GM18951 (cell line): ENCODE measurements around the gene POLD3.
"Not testable (repeated sequence)": the region's sequence is repeated elsewhere in the genome, so short reads cannot be mapped to it uniquely, and the experiment has no call there.

Experiments used
- POLR2A ChIP-seq: IDR thresholded peaks from 4 replicates; pipeline ENCODE4 v1.6.1; 2011; ENCODE audit warnings: mild to moderate bottlenecking; ENCODE audit not compliant: insufficient read length, insufficient read depth; ENCODE audit errors: extremely low read depth
- in situ Hi-C: fragments of 300-500 bp; cut with MboI; formaldehyde crosslinking; loops from one replicate; pipeline ENCODE4 v1.12.0; 2022; ENCODE audit warnings: low sequenced_read_pairs, mixed read lengths, inconsistent platforms; ENCODE audit not compliant: unreplicated experiment

The POLD3 gene

GRCh38 chr11:74636630-74637184 is 44.3 kb downstream of the POLD3 start:
- no peak for TF ChIP-seq POLR2A
- in situ Hi-C loops, result no loop called here

- in situ Hi-C loops, result no loop called here
- no peak for TF ChIP-seq POLR2A
These were observed 45.3 kb downstream of the POLD3 start for GRCh38 chr11:74637700-74638099.

DNA sequence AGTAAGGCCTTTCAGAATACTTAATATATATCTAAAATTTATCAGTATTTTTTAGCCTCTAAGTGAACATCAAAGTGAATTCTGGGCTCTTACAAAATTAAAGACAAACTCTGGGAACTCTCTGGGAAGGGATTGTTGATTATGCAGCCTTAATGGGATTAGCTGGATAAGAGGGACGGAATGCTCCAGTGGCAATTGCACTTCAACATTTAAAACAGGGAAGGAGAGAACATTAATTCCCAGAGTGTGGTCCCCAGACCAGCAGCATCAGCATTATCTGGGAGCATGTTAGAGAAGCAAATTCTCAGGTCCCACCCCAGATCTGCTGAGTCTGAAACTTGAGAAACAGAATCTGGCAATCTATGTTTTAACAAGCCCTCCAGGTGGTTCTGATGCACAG is 46.5 kb downstream of the POLD3 start:
- in situ Hi-C loops, result no loop called here
- TF ChIP-seq POLR2A, result no peak

GRCh38 chr11:74639533-74639932 is 47.2 kb downstream of the POLD3 start:
- TF ChIP-seq POLR2A, result no peak
- in situ Hi-C loops, result no loop called here

DNA sequence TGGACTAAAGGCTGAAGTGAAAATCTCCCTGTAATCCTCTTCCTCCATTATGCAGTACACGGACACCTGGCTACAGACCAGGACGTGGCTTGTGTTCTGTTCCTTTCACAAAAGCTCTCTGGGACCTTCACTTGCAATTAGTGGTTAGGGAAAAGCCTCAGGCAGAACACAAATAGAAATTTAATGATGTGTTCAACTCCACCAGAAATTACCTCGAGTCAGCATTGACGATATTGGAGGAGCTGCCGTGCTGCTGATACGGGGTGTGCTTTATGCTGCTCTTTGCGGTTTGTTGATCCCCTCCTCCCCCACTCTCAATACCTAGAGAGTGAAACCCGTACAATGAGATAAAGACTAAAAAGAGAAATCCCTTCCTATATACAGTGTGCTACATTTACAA is 48.9 kb downstream of the POLD3 start:
- in situ Hi-C loops, result no loop called here
- no peak for TF ChIP-seq POLR2A

DNA sequence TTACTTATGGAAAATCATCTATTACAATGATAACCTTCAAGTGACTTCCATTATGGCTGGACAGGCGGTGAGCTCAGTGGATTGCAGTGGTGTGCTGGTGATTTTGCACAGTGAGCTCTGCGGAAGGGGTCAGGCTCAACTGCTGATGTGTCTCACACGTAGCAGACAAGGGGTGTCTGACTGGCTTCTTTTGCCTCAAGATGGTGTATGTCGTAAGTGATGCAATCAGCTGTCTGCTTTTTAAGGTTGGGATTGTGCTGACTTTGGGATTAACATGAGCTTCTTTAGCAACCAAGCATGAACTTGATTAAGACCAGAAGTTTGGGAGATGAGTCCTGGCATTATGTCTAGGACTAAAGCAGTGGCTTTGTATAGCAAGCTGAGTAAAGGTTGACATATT is 49.5 kb downstream of the POLD3 start:
- in situ Hi-C loops, result no loop called here

DNA sequence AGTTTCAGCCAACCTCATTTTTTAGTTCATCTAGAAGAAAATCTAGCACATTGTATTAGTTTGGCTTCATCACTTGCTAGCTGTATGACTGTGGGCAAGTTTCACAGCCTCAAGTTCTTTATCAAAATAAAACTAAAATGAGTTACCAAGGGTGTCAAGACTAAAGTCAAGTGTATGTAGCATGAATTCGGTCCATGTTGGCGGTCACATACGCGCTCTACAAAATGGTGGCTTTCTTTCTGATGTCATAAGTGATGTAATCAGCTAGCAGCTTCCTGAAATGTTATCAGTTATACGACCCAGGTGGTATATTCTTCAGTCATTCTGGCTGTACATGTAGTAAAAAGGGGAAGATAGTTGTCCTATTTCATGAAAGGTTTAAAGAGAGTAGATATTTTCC is 50.5 kb downstream of the POLD3 start:
- in situ Hi-C loops, result no loop called here
- no peak for TF ChIP-seq POLR2A

More for the DNA sequence above, 49.5 kb downstream of the POLD3 start:
- no peak for TF ChIP-seq POLR2A

- no peak for TF ChIP-seq POLR2A
- in situ Hi-C loops, result no loop called here
These were observed 51.7 kb downstream of the POLD3 start for GRCh38 chr11:74644081-74644480.

DNA sequence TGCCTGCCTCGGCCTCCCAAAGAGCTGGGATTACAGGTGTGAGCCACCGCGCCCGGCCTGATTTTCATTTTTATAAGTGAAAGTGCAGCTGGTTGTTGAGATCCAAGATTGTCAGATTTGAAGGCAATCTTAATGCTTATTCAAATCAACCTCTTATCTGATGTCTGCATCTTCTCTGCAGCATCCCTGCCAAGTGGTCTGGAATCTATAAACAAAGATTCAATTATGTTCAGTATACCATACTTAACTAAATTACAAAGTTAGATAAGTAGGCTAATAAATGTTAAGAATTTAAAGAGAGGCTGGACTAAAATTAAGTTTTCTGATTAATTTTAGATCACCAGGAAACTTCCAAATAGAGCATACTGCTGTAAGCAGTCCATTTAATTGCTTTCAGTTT is 53.8 kb downstream of the POLD3 start:
- in situ Hi-C loops, result no loop called here
- no peak for TF ChIP-seq POLR2A

DNA sequence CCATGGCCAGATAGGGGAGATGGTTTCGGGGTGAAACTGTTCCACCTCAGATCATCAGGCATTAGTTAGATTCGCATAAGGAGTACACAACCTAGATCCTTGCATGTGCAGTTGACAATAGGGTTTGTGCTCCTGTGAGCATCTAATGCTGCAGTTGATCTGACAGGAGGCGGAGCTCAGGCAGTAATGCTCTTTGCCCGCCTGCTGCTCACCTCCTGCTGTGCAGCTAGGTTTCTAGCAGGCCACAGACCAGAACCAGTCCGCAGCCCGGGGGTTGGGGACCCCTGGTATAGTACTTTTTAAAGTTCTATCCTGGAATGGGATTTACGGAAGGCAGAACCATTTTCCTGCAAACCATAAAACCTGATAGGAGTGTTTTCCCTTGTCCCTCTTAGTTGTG is 54.6 kb downstream of the POLD3 start:
- in situ Hi-C loops, result no loop called here

GRCh38 chr11:74647404-74647803 is 55.0 kb downstream of the POLD3 start:
- in situ Hi-C loops, result no loop called here
- TF ChIP-seq POLR2A, result no peak

More for the DNA sequence above, 54.6 kb downstream of the POLD3 start:
- no peak for TF ChIP-seq POLR2A

DNA sequence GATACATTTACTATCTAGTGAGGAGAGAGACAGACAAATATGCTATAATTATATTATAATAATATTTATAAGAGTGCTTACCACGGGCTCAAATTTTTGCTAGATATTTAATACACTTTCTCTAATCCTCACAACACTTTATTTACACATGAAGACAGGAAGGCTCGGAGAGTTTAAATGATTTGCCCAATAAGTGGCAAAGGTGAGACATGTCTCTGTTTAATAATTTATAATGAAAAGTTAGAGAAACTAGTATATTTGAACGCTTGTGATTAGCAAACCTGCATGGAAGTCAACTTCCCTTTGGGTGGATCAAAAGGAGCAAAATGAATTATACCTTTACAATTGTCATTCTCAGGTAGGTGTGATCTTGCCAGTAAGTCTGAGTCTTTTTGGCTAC is 55.4 kb downstream of the POLD3 start:
- in situ Hi-C loops, result no loop called here

GRCh38 chr11:74648894-74649293 is 56.5 kb downstream of the POLD3 start:
- TF ChIP-seq POLR2A, result no peak
- in situ Hi-C loops, result no loop called here

More for the DNA sequence above, 55.4 kb downstream of the POLD3 start:
- TF ChIP-seq POLR2A, result no peak

GRCh38 chr11:74650498-74650897 is 58.1 kb downstream of the POLD3 start:
- no peak for TF ChIP-seq POLR2A

DNA sequence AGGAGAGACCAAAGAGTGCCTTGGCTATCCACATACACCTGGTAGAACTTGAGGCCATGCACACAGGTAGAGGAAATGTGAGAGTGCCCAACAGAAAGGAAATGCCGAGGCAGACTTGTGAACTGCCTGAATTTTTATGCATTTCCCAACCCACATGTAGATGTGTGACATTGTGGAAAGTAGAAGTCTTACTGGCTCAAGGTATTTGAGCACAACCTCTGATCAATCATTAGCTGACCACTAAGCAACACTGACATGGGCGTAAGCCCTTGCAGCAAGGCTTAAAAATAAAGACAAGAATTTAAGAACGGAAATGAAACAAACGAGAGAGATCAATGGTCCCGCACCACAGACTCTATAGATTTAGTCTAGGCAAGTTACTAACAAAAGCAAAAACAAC is 62.6 kb downstream of the POLD3 start:
- no peak for TF ChIP-seq POLR2A
- in situ Hi-C loops, result no loop called here

More at GRCh38 chr11:74650498-74650897, 58.1 kb downstream of the POLD3 start:
- in situ Hi-C loops, result no loop called here

DNA sequence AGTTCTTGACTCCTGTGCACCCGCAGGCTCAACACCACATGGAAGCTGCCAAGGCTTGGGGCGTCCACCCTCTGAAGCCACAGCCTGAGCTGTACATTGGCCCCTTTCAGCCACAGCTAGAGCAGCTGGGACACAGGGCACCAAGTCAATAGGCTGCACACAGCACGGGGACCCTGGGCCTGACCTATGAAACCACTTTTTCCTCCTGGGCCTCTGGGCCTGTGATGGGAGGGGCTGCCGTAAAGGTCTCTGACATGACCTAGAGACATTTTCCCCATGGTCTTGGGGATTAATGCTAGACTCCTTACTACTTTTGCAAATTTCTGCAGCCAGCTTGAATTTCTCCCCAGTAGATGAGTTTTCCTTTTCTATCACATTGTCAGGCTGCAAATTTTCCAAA is 66.7 kb downstream of the POLD3 start:
- in situ Hi-C loops, result not testable (repeated sequence)
